ENCODE results near the gene ANTXR2. TPM values are rescaled to one million over a fixed set of nuclear protein-coding genes. Genes with fewer than 3 reads are reported as not detected.

ANTXR2 gene
- total RNA-seq, 4 donors from 2014 or later: 319 to 518 (median 329) TPM

- Histone ChIP-seq H3K27ac (replicated peaks in 1 of 4) (peak overlapping the region in 2 of 4 donors; percentile 95), H3K4me3 (no peak overlapping the region), H3K27me3 (no peaks in the 10 kb centered on the region), H3K4me1 (peaks cover 23 to 39% (median 29%) of the 10 kb centered on the region in 4 donors), H3K9me3 (no peaks in the 10 kb centered on the region), H3K36me3 (peaks cover 0 to under 1% (median 0%) of the 10 kb centered on the region in 4 donors)
- TF ChIP-seq CTCF (IDR thresholded peaks at IDR 0.05) (no peak), POLR2AphosphoS5 (IDR thresholded peaks at IDR 0.05) (no peak)
- intact Hi-C loops (cut with DNase I): loop anchor here (5.0 kb wide), 2 partner anchors 108 to 1132 kb away; no protein-coding TSS in a partner anchor
- no peak for DNase-seq (ENCODE audit: extremely low spot score)
Measured at GRCh38 chr4:80074651-80075050, 1.6 kb upstream of the ANTXR2 start.

DNA sequence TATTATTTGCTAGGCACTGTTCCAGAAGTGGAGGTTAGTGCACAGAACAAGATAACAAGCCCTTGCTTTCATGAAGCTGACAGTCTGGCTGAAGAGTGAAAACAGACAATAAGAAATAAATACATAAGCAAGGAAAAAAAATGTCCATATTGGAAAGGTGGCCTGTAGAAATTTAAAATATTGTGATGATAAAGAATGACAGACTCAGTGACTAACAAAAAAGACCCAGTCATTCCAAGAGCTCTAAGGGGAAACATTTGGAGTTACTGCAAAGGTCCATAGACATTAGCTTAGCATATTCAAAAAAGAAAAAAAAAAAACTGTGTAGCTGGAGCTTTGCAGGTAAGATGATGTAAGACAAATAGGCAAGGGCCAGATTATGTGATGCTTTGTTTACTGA is 1.0 kb upstream of the ANTXR2 start:
- Histone ChIP-seq H3K4me1 (peaks cover 24 to 45% (median 35%) of the 10 kb centered on the region in 4 donors), H3K27me3 (no peaks in the 10 kb centered on the region), H3K27ac (replicated peaks in 1 of 4) (peak overlapping the region; percentile 92 to 95 (median 95)), H3K9me3 (no peaks in the 10 kb centered on the region), H3K36me3 (peaks cover 0 to 6% (median 3%) of the 10 kb centered on the region in 4 donors), H3K4me3 (no peak overlapping the region)
- TF ChIP-seq POLR2AphosphoS5 (IDR thresholded peaks at IDR 0.05) (no peak), EP300 (IDR thresholded peaks at IDR 0.05) (no peak), POLR2A (IDR thresholded peaks at IDR 0.05; ENCODE audit: low read depth) (no peak), CTCF (IDR thresholded peaks at IDR 0.05) (no peak)
- DNase-seq (ENCODE audit: extremely low spot score): no peak
- intact Hi-C loops (cut with DNase I): loop anchor here (5.0 kb wide), 2 partner anchors 108 to 1132 kb away; no protein-coding TSS in a partner anchor

DNA sequence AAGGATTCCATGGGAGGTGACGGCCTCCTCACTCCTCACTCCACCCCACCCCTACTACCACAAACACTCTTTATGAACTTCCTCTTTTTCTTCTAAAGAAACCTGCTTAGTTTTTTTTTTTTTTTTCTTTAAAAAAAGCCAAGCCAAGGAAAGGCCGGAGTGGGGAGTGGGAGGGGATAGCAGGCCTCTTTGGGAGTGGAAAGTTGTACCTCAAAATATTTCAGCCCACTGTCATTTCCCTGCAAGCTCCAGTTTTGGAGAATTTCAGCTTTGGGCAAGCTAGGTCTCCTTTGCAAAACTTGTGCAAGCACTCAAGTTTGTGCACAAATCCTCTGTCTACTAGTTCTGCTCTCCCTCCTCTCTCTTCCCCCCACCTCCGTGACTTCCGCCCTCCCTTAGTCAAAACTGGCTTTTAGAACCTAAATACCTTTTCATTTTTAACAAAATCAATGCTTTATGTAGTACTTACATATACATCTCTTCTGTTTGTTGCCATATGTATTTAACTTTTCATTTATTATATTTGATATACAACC is 512 bp upstream of the ANTXR2 start:
- no peak for DNase-seq (ENCODE audit: extremely low spot score)
- H3K4me3 ChIP-seq: peak overlapping the region; percentile 81 to 94 (median 90)
- peaks cover 24 to 50% (median 40%) of the 10 kb centered on the region in 4 donors for H3K4me1 ChIP-seq
- WGBS: 17% methylated on average over 4 of the region's 4 CpGs
- peak overlapping the region; percentile 92 to 95 (median 95) for H3K27ac ChIP-seq (replicated peaks in 1 of 4)
- no peaks in the 10 kb centered on the region for H3K9me3 ChIP-seq
- H3K27me3 ChIP-seq: no peaks in the 10 kb centered on the region
- TF ChIP-seq CTCF (IDR thresholded peaks at IDR 0.05) (no peak), POLR2AphosphoS5 (IDR thresholded peaks at IDR 0.05) (no peak), POLR2A (IDR thresholded peaks at IDR 0.05; ENCODE audit: low read depth) (no peak), EP300 (IDR thresholded peaks at IDR 0.05) (no peak)
- H3K36me3 ChIP-seq: peaks cover 0 to 12% (median 7%) of the 10 kb centered on the region in 4 donors
- intact Hi-C loops (cut with DNase I): loop anchor here (5.0 kb wide), 2 partner anchors 109 to 1131 kb away; no protein-coding TSS in a partner anchor

- Histone ChIP-seq H3K27me3 (no peaks in the 10 kb centered on the region), H3K36me3 (peaks cover 9 to 24% (median 19%) of the 10 kb centered on the region in 4 donors), H3K27ac (replicated peaks in 1 of 4) (peak overlapping the region; percentile 92 to 95 (median 95)), H3K4me1 (peaks cover 24 to 62% (median 52%) of the 10 kb centered on the region in 4 donors), H3K4me3 (peak overlapping the region; percentile 81 to 94 (median 90)), H3K9me3 (no peaks in the 10 kb centered on the region)
- intact Hi-C loops (cut with DNase I): loop anchor here (5.0 kb wide), 2 partner anchors 110 to 1130 kb away; no protein-coding TSS in a partner anchor
- no peak for TF ChIP-seq POLR2A (IDR thresholded peaks at IDR 0.05; ENCODE audit: low read depth)
- TF ChIP-seq EP300 (IDR thresholded peaks at IDR 0.05): no peak
- no peak for TF ChIP-seq CTCF (IDR thresholded peaks at IDR 0.05)
- TF ChIP-seq POLR2AphosphoS5 (IDR thresholded peaks at IDR 0.05): no peak
- 0% methylated on average over 3 of the region's 37 CpGs for WGBS
- DNase-seq (ENCODE audit: extremely low spot score): no peak
Measured at GRCh38 chr4:80072228-80072743, 743 bp downstream of the ANTXR2 start.

Measured in esophagus muscularis mucosa (tissue), 4 donors.